ENCODE results near the gene ARAP1. TPM values are rescaled to one million over a fixed set of nuclear protein-coding genes. Genes with fewer than 3 reads are reported as not detected.

Gene ARAP1
- 55.1 TPM for total RNA-seq (ENCODE audit: unreplicated experiment)
- long read RNA-seq, full-length matches to known transcripts, result 4 of 7 reads
- long read RNA-seq, partial matches to known transcripts, result 2 of 7 reads
- long read RNA-seq, other reads (novel, unspliced or antisense), result 1 of 7 reads

DNA sequence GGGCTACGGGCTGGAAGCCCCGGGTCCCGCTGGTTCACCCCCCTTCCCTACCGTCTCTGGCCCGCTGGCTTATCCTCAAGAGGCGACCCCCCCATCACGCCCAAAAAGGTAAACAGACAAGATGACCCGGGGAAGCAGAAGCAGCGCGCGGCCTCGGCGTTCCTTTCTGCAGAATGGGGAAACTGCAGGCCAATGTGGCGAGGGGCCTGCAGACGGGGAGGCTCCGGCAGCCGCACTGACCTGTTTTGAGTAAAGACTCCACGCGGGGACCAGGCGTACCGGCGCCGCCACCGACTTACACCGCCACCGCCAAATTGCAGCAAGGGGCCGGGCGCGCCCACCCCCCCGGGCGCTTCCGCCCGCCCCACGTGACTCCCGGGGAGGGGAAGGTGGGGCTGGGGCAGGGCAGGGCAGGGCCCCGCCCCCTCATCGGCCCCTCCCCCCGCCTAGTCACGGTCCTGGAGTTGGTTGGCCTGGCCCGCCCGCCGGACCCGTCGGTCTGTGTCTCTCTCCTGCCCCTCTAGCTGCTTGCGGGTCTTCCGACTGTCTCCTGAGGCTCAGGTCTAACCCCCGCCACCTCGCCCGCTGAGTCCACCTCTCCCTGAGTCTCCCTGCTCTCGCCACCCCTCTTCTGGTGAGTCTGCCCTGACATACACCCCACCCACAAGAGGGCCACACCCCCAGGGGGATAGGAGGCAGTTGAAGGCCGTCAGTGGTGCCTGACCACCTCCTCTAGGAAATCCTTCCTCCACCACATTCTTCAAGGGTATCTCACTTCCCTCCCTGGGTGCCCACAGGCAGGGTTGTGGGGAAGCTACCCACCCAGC lies at the start of gene ARAP1:
ARAP1 (minus strand) TSS at position 321 of the 827 bp plus-strand sequence. CDS start 25,280 bp downstream, outside the sequence.
- no peaks in the 10 kb centered on the region for H3K9me3 Mint-ChIP-seq (ENCODE audit: unreplicated experiment)
- TF ChIP-seq, protein P1, sequence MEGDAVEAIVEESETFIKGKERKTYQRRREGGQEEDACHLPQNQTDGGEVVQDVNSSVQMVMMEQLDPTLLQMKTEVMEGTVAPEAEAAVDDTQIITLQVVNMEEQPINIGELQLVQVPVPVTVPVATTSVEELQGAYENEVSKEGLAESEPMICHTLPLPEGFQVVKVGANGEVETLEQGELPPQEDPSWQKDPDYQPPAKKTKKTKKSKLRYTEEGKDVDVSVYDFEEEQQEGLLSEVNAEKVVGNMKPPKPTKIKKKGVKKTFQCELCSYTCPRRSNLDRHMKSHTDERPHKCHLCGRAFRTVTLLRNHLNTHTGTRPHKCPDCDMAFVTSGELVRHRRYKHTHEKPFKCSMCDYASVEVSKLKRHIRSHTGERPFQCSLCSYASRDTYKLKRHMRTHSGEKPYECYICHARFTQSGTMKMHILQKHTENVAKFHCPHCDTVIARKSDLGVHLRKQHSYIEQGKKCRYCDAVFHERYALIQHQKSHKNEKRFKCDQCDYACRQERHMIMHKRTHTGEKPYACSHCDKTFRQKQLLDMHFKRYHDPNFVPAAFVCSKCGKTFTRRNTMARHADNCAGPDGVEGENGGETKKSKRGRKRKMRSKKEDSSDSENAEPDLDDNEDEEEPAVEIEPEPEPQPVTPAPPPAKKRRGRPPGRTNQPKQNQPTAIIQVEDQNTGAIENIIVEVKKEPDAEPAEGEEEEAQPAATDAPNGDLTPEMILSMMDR (IDR thresholded peaks at IDR 0.05; ENCODE audit: unreplicated experiment), result no peak
- DNase-seq (ENCODE audit: low spot score), result peak; percentile 59
- peak within 1 kb of the TSS; percentile 94 for H3K4me3 Mint-ChIP-seq (ENCODE audit: unreplicated experiment)
- H3K36me3 Mint-ChIP-seq (ENCODE audit: low read depth, unreplicated experiment), result peaks cover 12% of the 10 kb centered on the region
- peaks cover 10% of the 10 kb centered on the region for H3K27me3 Mint-ChIP-seq (ENCODE audit: unreplicated experiment)
- H3K27ac Mint-ChIP-seq (ENCODE audit: unreplicated experiment), result no peak within 1 kb of the TSS
- H3K4me1 Mint-ChIP-seq (ENCODE audit: unreplicated experiment), result peaks cover 6% of the 10 kb centered on the region

DNA sequence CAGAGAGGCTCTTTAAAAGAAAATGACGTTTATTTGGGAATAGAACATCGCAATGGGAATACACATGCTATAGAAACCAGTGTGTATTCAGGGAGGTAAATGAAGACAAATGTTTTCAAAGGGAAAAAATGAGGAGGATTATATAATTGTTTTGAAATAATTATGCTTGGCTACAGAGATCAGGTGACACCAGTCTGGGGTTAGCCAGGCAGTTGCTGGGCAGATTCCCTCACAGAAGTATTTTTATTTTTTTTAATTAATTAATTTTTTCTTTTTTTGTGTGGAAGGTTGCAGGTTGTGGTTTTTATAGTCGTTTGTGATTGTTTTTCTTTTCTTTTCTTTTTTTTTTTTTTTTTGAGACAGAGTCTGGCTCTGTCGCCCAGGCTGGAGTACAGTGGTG lies 47.2 kb upstream of the ARAP1 start:
- DNase-seq (ENCODE audit: low spot score), result no peak
- H3K9me3 Mint-ChIP-seq (ENCODE audit: unreplicated experiment), result no peaks in the 10 kb centered on the region
- H3K4me1 Mint-ChIP-seq (ENCODE audit: unreplicated experiment), result peaks cover 14% of the 10 kb centered on the region
- no peak overlapping the region for H3K4me3 Mint-ChIP-seq (ENCODE audit: unreplicated experiment)
- peaks cover 3% of the 10 kb centered on the region for H3K27me3 Mint-ChIP-seq (ENCODE audit: unreplicated experiment)
- TF ChIP-seq, protein P1 (IDR thresholded peaks at IDR 0.05; ENCODE audit: unreplicated experiment), result no peak
- no peaks in the 10 kb centered on the region for H3K36me3 Mint-ChIP-seq (ENCODE audit: low read depth, unreplicated experiment)
- H3K27ac Mint-ChIP-seq (ENCODE audit: unreplicated experiment), result no peak overlapping the region

DNA sequence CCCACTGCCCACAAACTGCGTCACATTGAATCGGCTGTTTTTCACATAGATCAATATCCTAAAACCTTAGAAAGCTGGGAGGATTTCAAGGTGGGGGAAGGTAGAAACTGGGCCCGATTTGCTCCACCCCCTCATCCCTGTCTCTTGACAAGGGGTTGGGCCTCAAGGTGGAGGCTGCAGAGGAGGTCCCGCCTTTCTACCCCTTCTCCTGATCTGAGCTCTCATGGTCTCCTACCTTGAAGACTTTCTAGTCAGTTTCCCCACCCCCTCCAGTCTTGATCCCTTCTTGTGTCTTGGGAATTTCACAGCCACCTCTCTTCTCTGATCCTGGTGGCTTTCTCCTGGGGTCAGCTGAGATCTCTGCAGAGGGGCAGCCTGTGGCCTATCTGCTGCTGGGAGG lies 46.2 kb upstream of the ARAP1 start:
- no peak for DNase-seq (ENCODE audit: low spot score)
- Mint-ChIP-seq H3K4me1 (ENCODE audit: unreplicated experiment) (peaks cover 17% of the 10 kb centered on the region), H3K36me3 (ENCODE audit: low read depth, unreplicated experiment) (no peaks in the 10 kb centered on the region), H3K4me3 (ENCODE audit: unreplicated experiment) (no peak overlapping the region), H3K27me3 (ENCODE audit: unreplicated experiment) (peaks cover 9% of the 10 kb centered on the region), H3K27ac (ENCODE audit: unreplicated experiment) (no peak overlapping the region), H3K9me3 (ENCODE audit: unreplicated experiment) (no peaks in the 10 kb centered on the region)
- TF ChIP-seq, protein P1 (IDR thresholded peaks at IDR 0.05; ENCODE audit: unreplicated experiment), result no peak

DNA sequence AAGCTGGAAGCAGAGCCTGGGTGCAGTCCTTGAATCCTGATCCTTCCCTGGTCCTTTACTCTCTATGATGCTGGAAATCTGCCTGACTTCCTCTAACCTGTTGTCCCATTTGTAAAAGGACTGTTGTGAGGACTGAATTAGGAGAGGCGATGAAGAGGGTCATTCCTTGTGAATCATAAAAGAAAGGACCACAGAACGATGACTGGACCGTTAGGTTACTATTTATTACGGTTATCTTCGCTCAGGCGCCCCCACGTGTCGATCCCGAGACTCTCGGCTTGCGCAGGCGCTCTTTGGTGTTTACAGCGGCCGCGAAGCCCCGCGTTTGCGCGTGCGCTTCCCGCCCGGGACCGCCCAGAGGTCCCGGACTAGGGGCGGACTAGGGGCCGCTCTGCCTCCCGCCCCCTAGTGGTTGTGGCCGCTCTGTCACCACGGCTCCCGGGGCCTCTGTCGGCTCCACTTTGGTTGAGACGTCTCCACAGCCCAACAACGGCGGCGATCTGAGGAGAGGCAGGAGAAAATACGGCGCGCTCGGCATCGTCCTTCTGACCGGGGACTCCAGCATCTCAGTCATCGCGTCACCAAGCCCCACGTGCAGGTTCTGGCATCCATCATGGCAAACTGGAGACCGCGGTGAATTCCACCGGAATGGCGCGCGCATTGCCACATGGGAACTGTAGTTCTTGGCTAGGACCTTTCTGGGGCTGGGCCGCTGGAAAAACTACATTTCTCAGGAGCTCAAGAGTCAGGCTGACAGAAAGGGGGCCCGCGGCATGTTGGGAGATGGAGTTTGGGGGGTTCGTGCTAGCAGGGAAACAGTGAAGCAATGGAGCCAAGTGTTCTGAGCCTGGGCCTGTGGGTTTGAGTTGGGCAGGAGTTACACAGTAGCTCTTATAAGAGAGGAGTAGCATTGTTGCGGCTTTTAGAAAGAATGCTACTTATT lies 41.5 kb upstream of the ARAP1 start, which contains the start of gene STARD10:
STARD10 (minus strand) TSS at position 623 of the 943 bp plus-strand sequence. CDS start 12,866 bp downstream, outside the sequence.
- H3K27me3 Mint-ChIP-seq (ENCODE audit: unreplicated experiment), result peaks cover 14% of the 10 kb centered on the region
- peak within 1 kb of the TSS; percentile 91 for H3K27ac Mint-ChIP-seq (ENCODE audit: unreplicated experiment)
- H3K4me1 Mint-ChIP-seq (ENCODE audit: unreplicated experiment), result peaks cover 15% of the 10 kb centered on the region
- peak; percentile 95 for DNase-seq (ENCODE audit: low spot score)
- peak within 1 kb of the TSS; percentile 98 for H3K4me3 Mint-ChIP-seq (ENCODE audit: unreplicated experiment)
- TF ChIP-seq, protein P1 (IDR thresholded peaks at IDR 0.05; ENCODE audit: unreplicated experiment), result peak; percentile 99
- no peaks in the 10 kb centered on the region for H3K9me3 Mint-ChIP-seq (ENCODE audit: unreplicated experiment)
- no peaks in the 10 kb centered on the region for H3K36me3 Mint-ChIP-seq (ENCODE audit: low read depth, unreplicated experiment)
